HCT116 (cell line): ENCODE measurements around the gene DNMT3A. TPM values are rescaled to one million over a fixed set of nuclear protein-coding genes. Genes with fewer than 3 reads are reported as not detected.

ENCODE experiments used
- ATAC-seq: fragments of 200-7000 bp; cut with Tn5 transposase; 2 replicates; pipeline ENCODE4 v1.9.1; 2020; ENCODE audit warnings: mild to moderate bottlenecking, moderate library complexity
- BruUV-seq: library from RNA; stranded (reverse); fragments of 400-500 nt; replicated peaks from 2 replicates; lab custom pipeline; 2021; lab: Mats Ljungman, UMichigan
- CTCF ChIA-PET: fragments of 300-600 bp; sonication (Branson Sonifier 250); formaldehyde crosslinking; loops from one replicate; lab custom pipeline; 2021; ENCODE audit warnings: antibody characterized with exemption; lab: Charles Lee
- POLR2A ChIA-PET: fragments of 300-600, 350-600 bp; sonication (Branson Sonifier 250); formaldehyde crosslinking; loops from one replicate; lab custom pipeline; 2021; ENCODE audit warnings: antibody characterized with exemption; lab: Charles Lee
- RAD21 ChIA-PET, 2 experiments: fragments of 300-600 bp; sonication (Branson Sonifier 250); formaldehyde crosslinking; loops; one replicate each; lab custom pipeline; 2023; ENCODE audit warnings: low total read pairs in 2 of 2; ENCODE audit not compliant: uncharacterized antibody in 2 of 2, unreplicated experiment in 2 of 2, low non-redundant PET in 1 of 2; lab: Charles Lee
- DNase-seq: peaks from one replicate; pipeline ENCODE4 v3.0.0-alpha.2; 2010; ENCODE audit warnings: low read depth, low spot score
- H2AFZ ChIP-seq: fragments of 200-600 bp; shearing (Covaris generic), sonication (generic); 2 replicates; pipeline ENCODE4 v1.6.1; 2017; ENCODE audit warnings: low read depth, mixed run types, mixed read lengths, antibody characterized with exemption, low read length; ENCODE audit not compliant: poor library complexity, severe bottlenecking
- H3K27ac ChIP-seq: 2 replicates; pipeline ENCODE4 v1.5.1; 2012; ENCODE audit warnings: low read depth, low read length
- H3K27me3 ChIP-seq: fragments of 200-600 bp; sonication (generic); 2 replicates; pipeline ENCODE4 v1.6.1; 2016; ENCODE audit warnings: mixed run types, low read length, mixed read lengths; ENCODE audit not compliant: insufficient read depth
- H3K36me3 ChIP-seq, 2 experiments: fragments of 200-500 bp in 1 of 2; fragments of 200-600 bp in 1 of 2; sonication (Bioruptor generic) in 1 of 2; sonication (generic) in 1 of 2; 2 replicates each; pipeline versions ENCODE4 v1.5.1 to v1.6.1; 2014 to 2016; ENCODE audit warnings: low read length in 2 of 2, inconsistent platforms in 1 of 2, mixed read lengths in 1 of 2, mixed run types in 1 of 2; ENCODE audit not compliant: insufficient read depth in 2 of 2, control insufficient read depth in 1 of 2
- H3K4me1 ChIP-seq, 2 experiments: fragments of 200-600 bp in 1 of 2; sonication (generic) in 1 of 2; 2 replicates each; pipeline versions ENCODE4 v1.5.1 to v1.6.1; 2012 to 2017; ENCODE audit warnings: low read length in 2 of 2, inconsistent platforms in 1 of 2, mild to moderate bottlenecking in 1 of 2, mixed read lengths in 1 of 2, mixed run types in 1 of 2, moderate library complexity in 1 of 2; ENCODE audit not compliant: insufficient read depth in 2 of 2, control insufficient read depth in 1 of 2
- H3K4me2 ChIP-seq: fragments of 200-600 bp; sonication (generic); 2 replicates; pipeline ENCODE4 v1.6.1; 2017; ENCODE audit warnings: mixed run types, low read length, mixed read lengths
- H3K4me3 ChIP-seq, 2 experiments: fragments of 200-600 bp in 1 of 2; sonication (generic) in 1 of 2; replicated peaks in 1 of 2; 2 replicates each; pipeline ENCODE4 v1.5.1; 2011 to 2016; ENCODE audit warnings: low read length in 2 of 2, control low read depth in 1 of 2, low read depth in 1 of 2, mild to moderate bottlenecking in 1 of 2, mixed read lengths in 1 of 2, mixed run types in 1 of 2
- H3K79me2 ChIP-seq: fragments of 200-600 bp; sonication (generic); 2 replicates; pipeline ENCODE4 v1.6.1; 2017; ENCODE audit warnings: mild to moderate bottlenecking, mixed run types, low read length, moderate library complexity, mixed read lengths; ENCODE audit not compliant: insufficient read depth
- H3K9ac ChIP-seq: fragments of 200-600 bp; sonication (generic); 2 replicates; pipeline ENCODE4 v1.6.1; 2016; ENCODE audit warnings: low read length, mixed read lengths
- H3K9me2 ChIP-seq: fragments of 200-600 bp; sonication (generic), shearing (Covaris generic); 2 replicates; pipeline ENCODE4 v1.6.1; 2017; ENCODE audit warnings: mixed run types, mild to moderate bottlenecking, moderate library complexity; ENCODE audit not compliant: insufficient read depth
- H3K9me3 ChIP-seq, 2 experiments: fragments of 200-500 bp in 1 of 2; fragments of 200-600 bp in 1 of 2; sonication (Bioruptor generic) in 1 of 2; sonication (generic) in 1 of 2; 2 replicates each; pipeline ENCODE4 v1.6.1; 2014 to 2017; ENCODE audit warnings: low read length in 2 of 2, mixed read lengths in 2 of 2, inconsistent platforms in 1 of 2, low read depth in 1 of 2, mild to moderate bottlenecking in 1 of 2, mixed run types in 1 of 2, moderate library complexity in 1 of 2; ENCODE audit not compliant: control insufficient read depth in 1 of 2, insufficient read depth in 1 of 2
- H4K20me1 ChIP-seq: fragments of 200-600 bp; sonication (generic), shearing (Covaris generic); 2 replicates; pipeline ENCODE4 v1.6.1; 2017; ENCODE audit warnings: mixed run types, mild to moderate bottlenecking, moderate library complexity; ENCODE audit not compliant: insufficient read depth
- CBX3 ChIP-seq: IDR thresholded peaks from 2 replicates; pipeline ENCODE4 v1.6.1; 2012; ENCODE audit warnings: low read depth
- EGR1 ChIP-seq: IDR thresholded peaks from 2 replicates; pipeline ENCODE4 v1.6.1; 2012; ENCODE audit warnings: low read depth
- ELF1 ChIP-seq: IDR thresholded peaks from 2 replicates; pipeline ENCODE4 v1.6.1; 2012; ENCODE audit warnings: low read depth, borderline replicate concordance
- EZH2 ChIP-seq: fragments of 200-600 bp; sonication (generic); IDR thresholded peaks from 2 replicates; pipeline ENCODE4 v1.6.1; 2017; ENCODE audit warnings: antibody characterized with exemption, mixed run types
- FOSL1 ChIP-seq: IDR thresholded peaks from 2 replicates; pipeline ENCODE4 v1.6.1; 2012; ENCODE audit warnings: low read depth
- JUND ChIP-seq: IDR thresholded peaks from 2 replicates; pipeline ENCODE4 v1.6.1; 2012
- RAD21 ChIP-seq: IDR thresholded peaks from 2 replicates; pipeline ENCODE4 v1.6.1; 2012; ENCODE audit warnings: low read depth, mild to moderate bottlenecking
- SIN3A ChIP-seq: IDR thresholded peaks from 2 replicates; pipeline ENCODE4 v1.6.1; 2012; ENCODE audit warnings: low read depth
- SP1 ChIP-seq: IDR thresholded peaks from 2 replicates; pipeline ENCODE4 v1.6.1; 2012; ENCODE audit warnings: low read depth
- SRF ChIP-seq: IDR thresholded peaks from 2 replicates; pipeline ENCODE4 v1.6.1; 2012; ENCODE audit warnings: low read depth
- ZFX ChIP-seq: fragments of 450-650 bp; IDR thresholded peaks from 2 replicates; pipeline ENCODE4 v1.6.1; 2017
- ZNF274 ChIP-seq: fragments of 200-500 bp; sonication (Bioruptor generic); IDR thresholded peaks from 2 replicates; pipeline ENCODE4 v1.6.1; 2014; ENCODE audit warnings: mild to moderate bottlenecking, low read depth, low read length, inconsistent platforms
- intact Hi-C: fragments of 100-400 bp; cut with micrococcal nuclease; formaldehyde crosslinking; loops from 2 replicates; pipeline ENCODE4 v1.10.0; 2022
- total RNA-seq: library from RNA; stranded (reverse); gene quantifications from one replicate; pipeline ENCODE4 v1.2.1, GENCODE V29; 2021; ENCODE audit not compliant: unreplicated experiment
- TF ChIP-seq, protein P1 (sequence below), 3 experiments: fragments of 200-600 bp in 1 of 3; sonication (generic) in 1 of 3; IDR thresholded peaks in 2 of 3; conservative IDR thresholded peaks in 1 of 3; 2 replicates each; pipeline ENCODE4 v1.5.1; 2012 to 2017; ENCODE audit warnings: low read depth in 2 of 3, low read length in 2 of 3, antibody characterized with exemption in 1 of 3, borderline replicate concordance in 1 of 3, control low read depth in 1 of 3, mild to moderate bottlenecking in 1 of 3, mixed read lengths in 1 of 3, mixed run types in 1 of 3, moderate library complexity in 1 of 3; ENCODE audit not compliant: insufficient read depth in 1 of 3
- TF ChIP-seq, protein P2 (sequence below): IDR thresholded peaks from 2 replicates; pipeline ENCODE4 v1.6.1; 2012
- TF ChIP-seq, protein P3 (sequence below): IDR thresholded peaks from 2 replicates; pipeline ENCODE4 v1.6.1; 2011; ENCODE audit warnings: mild to moderate bottlenecking, low read length, moderate library complexity; ENCODE audit not compliant: insufficient replicate concordance; ENCODE audit errors: extremely low read depth
- TF ChIP-seq, protein P4 (sequence below): IDR thresholded peaks from 2 replicates; pipeline ENCODE4 v1.6.1; 2012
- TF ChIP-seq, protein P5 (sequence below): IDR thresholded peaks from 2 replicates; pipeline ENCODE4 v1.6.1; 2012; ENCODE audit warnings: low read depth

DNMT3A gene
- total RNA-seq, 1 experiment from 2014 or later = 14.3 TPM

DNA sequence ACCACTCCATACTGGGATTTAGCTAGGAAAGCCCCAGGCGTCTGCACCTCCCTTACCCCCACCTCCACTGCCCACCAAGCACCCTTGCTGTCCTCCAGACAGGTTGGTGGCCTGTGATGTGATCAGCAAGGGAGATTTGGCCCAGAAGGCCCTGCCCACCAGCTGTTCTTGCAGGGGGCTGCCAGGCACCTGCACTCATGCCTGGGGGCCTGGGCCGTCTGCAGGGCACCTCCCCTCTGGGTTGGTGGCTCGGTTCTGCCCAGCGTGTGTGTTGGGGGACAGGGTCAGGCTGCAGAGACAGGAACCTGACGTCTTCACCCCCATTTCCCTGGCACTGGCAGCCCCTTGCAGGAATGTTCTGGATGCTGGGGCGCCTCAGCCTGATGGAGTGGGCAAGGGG is 5.8 kb downstream of the DNMT3A start:
- no peak for TF ChIP-seq JUND
- TF ChIP-seq, protein P1, sequence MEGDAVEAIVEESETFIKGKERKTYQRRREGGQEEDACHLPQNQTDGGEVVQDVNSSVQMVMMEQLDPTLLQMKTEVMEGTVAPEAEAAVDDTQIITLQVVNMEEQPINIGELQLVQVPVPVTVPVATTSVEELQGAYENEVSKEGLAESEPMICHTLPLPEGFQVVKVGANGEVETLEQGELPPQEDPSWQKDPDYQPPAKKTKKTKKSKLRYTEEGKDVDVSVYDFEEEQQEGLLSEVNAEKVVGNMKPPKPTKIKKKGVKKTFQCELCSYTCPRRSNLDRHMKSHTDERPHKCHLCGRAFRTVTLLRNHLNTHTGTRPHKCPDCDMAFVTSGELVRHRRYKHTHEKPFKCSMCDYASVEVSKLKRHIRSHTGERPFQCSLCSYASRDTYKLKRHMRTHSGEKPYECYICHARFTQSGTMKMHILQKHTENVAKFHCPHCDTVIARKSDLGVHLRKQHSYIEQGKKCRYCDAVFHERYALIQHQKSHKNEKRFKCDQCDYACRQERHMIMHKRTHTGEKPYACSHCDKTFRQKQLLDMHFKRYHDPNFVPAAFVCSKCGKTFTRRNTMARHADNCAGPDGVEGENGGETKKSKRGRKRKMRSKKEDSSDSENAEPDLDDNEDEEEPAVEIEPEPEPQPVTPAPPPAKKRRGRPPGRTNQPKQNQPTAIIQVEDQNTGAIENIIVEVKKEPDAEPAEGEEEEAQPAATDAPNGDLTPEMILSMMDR (IDR thresholded peaks at IDR 0.05 in 2 of 3, conservative IDR thresholded peaks at IDR 0.05 in 1 of 3; ENCODE audit: borderline replicate concordance in 1 of 3, insufficient read depth in 1 of 3, low read depth in 2 of 3, low read length in 2 of 3) = no peak
- no peak for TF ChIP-seq ZFX
- TF ChIP-seq SIN3A = no peak
- TF ChIP-seq CBX3 = no peak
- TF ChIP-seq SRF = no peak
- no peak for TF ChIP-seq ZNF274
- TF ChIP-seq, protein P2, sequence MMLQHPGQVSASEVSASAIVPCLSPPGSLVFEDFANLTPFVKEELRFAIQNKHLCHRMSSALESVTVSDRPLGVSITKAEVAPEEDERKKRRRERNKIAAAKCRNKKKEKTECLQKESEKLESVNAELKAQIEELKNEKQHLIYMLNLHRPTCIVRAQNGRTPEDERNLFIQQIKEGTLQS = no peak
- TF ChIP-seq ELF1 = no peak
- no peak for TF ChIP-seq RAD21
- TF ChIP-seq FOSL1 = no peak
- TF ChIP-seq EGR1 = no peak
- TF ChIP-seq EZH2 = no peak
- TF ChIP-seq, protein P3, sequence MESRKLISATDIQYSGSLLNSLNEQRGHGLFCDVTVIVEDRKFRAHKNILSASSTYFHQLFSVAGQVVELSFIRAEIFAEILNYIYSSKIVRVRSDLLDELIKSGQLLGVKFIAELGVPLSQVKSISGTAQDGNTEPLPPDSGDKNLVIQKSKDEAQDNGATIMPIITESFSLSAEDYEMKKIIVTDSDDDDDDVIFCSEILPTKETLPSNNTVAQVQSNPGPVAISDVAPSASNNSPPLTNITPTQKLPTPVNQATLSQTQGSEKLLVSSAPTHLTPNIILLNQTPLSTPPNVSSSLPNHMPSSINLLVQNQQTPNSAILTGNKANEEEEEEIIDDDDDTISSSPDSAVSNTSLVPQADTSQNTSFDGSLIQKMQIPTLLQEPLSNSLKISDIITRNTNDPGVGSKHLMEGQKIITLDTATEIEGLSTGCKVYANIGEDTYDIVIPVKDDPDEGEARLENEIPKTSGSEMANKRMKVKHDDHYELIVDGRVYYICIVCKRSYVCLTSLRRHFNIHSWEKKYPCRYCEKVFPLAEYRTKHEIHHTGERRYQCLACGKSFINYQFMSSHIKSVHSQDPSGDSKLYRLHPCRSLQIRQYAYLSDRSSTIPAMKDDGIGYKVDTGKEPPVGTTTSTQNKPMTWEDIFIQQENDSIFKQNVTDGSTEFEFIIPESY = no peak
- TF ChIP-seq, protein P4, sequence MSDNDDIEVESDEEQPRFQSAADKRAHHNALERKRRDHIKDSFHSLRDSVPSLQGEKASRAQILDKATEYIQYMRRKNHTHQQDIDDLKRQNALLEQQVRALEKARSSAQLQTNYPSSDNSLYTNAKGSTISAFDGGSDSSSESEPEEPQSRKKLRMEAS = no peak
- no peak for TF ChIP-seq SP1
- TF ChIP-seq, protein P5, sequence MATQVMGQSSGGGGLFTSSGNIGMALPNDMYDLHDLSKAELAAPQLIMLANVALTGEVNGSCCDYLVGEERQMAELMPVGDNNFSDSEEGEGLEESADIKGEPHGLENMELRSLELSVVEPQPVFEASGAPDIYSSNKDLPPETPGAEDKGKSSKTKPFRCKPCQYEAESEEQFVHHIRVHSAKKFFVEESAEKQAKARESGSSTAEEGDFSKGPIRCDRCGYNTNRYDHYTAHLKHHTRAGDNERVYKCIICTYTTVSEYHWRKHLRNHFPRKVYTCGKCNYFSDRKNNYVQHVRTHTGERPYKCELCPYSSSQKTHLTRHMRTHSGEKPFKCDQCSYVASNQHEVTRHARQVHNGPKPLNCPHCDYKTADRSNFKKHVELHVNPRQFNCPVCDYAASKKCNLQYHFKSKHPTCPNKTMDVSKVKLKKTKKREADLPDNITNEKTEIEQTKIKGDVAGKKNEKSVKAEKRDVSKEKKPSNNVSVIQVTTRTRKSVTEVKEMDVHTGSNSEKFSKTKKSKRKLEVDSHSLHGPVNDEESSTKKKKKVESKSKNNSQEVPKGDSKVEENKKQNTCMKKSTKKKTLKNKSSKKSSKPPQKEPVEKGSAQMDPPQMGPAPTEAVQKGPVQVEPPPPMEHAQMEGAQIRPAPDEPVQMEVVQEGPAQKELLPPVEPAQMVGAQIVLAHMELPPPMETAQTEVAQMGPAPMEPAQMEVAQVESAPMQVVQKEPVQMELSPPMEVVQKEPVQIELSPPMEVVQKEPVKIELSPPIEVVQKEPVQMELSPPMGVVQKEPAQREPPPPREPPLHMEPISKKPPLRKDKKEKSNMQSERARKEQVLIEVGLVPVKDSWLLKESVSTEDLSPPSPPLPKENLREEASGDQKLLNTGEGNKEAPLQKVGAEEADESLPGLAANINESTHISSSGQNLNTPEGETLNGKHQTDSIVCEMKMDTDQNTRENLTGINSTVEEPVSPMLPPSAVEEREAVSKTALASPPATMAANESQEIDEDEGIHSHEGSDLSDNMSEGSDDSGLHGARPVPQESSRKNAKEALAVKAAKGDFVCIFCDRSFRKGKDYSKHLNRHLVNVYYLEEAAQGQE = no peak
- TF ChIP-seq, all 23 proteins: peak for 0
- no peaks in the 10 kb centered on the region for H4K20me1 ChIP-seq
- H3K4me2 ChIP-seq = no peak overlapping the region
- BruUV-seq = no TSS peak
- H3K79me2 ChIP-seq = peaks cover 9% of the 10 kb centered on the region; the same call in 1 of the 2 replicates
- POLR2A ChIA-PET = no interaction called here
- H3K9me3 ChIP-seq = no peaks in the 10 kb centered on the region
- DNase-seq (no peak), ATAC-seq (no peak)
- intact Hi-C loops = no loop called here
- no peaks in the 10 kb centered on the region for H3K9me2 ChIP-seq
- RAD21 ChIA-PET = no interaction called here
- no peak overlapping the region for H3K4me3 ChIP-seq
- CTCF ChIA-PET = interaction anchor here (1.6 kb wide), 1 partner anchor 329 kb away, joined by 3 read pairs; no protein-coding TSS in a partner anchor
- no peak overlapping the region for H3K9ac ChIP-seq
- H3K36me3 ChIP-seq = no peaks in the 10 kb centered on the region
- no peak overlapping the region for H3K27ac ChIP-seq
- peaks cover 0 to 7% of the 10 kb centered on the region in 2 experiments; a peak in 2 of 4 replicates for H3K4me1 ChIP-seq
- no peaks in the 10 kb centered on the region for H3K27me3 ChIP-seq
- no peak overlapping the region for H2AFZ ChIP-seq
